Rectal smooth muscle tissue (tissue), 1 donor: ENCODE results near the gene SSR1.

ENCODE experiments used
- H3K27ac ChIP-seq: one replicate; pipeline ENCODE4 v1.7.0; 2013; ENCODE audit warnings: low read depth, low read length, inconsistent platforms
- H3K27me3 ChIP-seq: one replicate; pipeline ENCODE4 v1.7.0; 2013; ENCODE audit warnings: low read length; ENCODE audit not compliant: control insufficient read depth, insufficient read depth
- H3K36me3 ChIP-seq: one replicate; pipeline ENCODE4 v1.7.0; 2013; ENCODE audit warnings: low read length; ENCODE audit not compliant: control insufficient read depth, insufficient read depth
- H3K4me1 ChIP-seq: one replicate; pipeline ENCODE4 v1.7.0; 2013; ENCODE audit warnings: low read length; ENCODE audit not compliant: control insufficient read depth, insufficient read depth
- H3K4me3 ChIP-seq: one replicate; pipeline ENCODE4 v1.7.0; 2013; ENCODE audit warnings: low read length
- H3K9ac ChIP-seq: one replicate; pipeline ENCODE4 v1.7.0; 2013; ENCODE audit warnings: low read length

Gene SSR1

DNA sequence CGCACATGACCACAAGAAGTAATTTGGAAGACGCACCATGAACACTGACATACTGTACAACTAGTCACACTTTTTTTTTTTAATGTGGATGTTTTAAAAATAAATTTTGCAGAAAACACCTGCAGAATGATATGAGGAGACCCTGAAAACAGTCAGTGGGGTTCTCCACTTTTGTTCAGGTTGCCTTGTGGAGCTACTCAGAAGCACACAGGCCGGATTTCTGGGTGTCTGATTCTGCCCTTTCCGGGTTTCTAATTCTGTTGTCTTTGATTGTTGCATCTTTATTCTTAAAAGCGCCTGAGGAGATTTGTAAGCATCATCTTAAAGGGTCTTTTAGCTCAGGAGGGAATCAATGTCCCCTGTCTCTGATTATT, 74.5 kb downstream of the SSR1 start:
- H3K4me1 ChIP-seq = peaks cover 4% of the 10 kb centered on the region

GRCh38 chr6:7237653-7238188, 75.3 kb downstream of the SSR1 start:
- no peak overlapping the region for H3K9ac ChIP-seq
- H3K27ac ChIP-seq = no peak overlapping the region
- H3K27me3 ChIP-seq = no peaks in the 10 kb centered on the region
- no peaks in the 10 kb centered on the region for H3K4me1 ChIP-seq
- no peak overlapping the region for H3K4me3 ChIP-seq
- H3K36me3 ChIP-seq = peaks cover 10% of the 10 kb centered on the region

More for the DNA sequence above, 74.5 kb downstream of the SSR1 start:
- Histone ChIP-seq H3K9ac (no peak overlapping the region), H3K36me3 (peaks cover 10% of the 10 kb centered on the region), H3K4me3 (no peak overlapping the region), H3K27me3 (no peaks in the 10 kb centered on the region), H3K27ac (no peak overlapping the region)

DNA sequence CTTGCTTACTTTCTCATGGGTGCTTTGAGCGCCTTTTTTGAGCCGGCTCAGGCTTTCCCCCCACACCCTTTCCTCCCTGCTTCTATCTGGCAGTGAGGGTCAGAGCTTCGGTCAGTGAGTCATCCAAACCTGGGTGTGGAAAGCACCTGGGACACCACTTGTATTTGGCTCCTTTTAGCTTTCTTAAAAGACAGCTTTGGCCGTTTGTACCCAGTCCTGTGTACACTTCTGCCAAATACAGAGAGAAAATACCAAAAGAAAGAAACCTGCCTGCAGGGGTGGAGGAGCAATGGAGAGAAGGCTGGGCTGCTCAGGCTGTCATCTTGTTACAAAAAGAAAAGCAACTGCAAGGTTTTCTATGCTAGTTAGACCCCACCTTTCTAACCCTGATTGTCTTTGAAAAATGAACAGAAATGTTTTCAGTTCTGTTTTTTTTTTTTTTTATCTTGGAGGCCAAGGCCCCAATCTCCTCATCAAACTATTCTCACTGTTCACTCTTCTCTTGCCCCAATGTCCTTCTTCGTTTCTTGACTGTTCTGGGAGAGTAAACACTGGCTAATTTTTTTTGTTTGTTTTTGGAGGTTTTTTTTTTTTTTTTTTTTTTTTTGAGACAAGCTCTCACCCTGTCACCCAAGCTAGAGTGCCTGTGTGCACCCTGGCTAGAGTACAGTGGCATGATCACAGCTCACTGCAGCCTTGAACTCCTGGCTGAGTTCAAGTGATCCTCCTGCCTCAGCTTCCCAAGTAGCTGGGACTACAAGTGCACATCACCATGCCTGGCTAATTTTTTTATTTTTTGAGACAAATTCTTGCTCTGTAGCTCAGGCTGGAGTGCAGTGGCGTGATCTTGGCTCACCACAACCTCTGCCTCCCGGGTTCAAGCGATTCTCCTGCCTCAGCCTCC, 76.4 kb downstream of the SSR1 start:
- H3K9ac ChIP-seq = no peak overlapping the region
- H3K4me3 ChIP-seq = no peak overlapping the region
- peaks cover 12% of the 10 kb centered on the region for H3K36me3 ChIP-seq
- H3K4me1 ChIP-seq = no peaks in the 10 kb centered on the region
- H3K27me3 ChIP-seq = no peaks in the 10 kb centered on the region
- H3K27ac ChIP-seq = no peak overlapping the region

GRCh38 chr6:7235712-7236305, 77.2 kb downstream of the SSR1 start:
- Histone ChIP-seq H3K4me1 (no peaks in the 10 kb centered on the region), H3K27me3 (no peaks in the 10 kb centered on the region), H3K4me3 (no peak overlapping the region), H3K27ac (no peak overlapping the region), H3K9ac (no peak overlapping the region), H3K36me3 (peaks cover 19% of the 10 kb centered on the region)

DNA sequence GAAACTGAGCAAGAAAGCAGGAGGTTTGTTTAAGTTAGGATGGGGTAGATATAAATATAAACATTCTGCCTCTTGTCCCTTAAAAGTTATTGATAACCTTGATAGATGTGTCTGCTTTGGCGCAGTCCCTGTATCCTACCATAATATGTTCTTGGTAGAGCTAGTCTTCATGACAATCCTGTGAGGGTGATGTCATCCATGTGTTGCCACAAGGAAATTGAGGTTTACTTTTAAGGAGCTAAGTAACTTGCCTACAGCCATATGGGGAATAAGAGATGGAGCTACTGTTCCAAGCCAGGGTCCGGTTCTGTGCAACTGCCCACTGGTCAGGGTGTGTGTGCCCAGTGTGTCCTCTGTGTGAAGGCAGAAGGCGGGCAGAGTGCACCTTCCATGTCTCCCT, 78.5 kb downstream of the SSR1 start:
- peaks cover 20% of the 10 kb centered on the region for H3K36me3 ChIP-seq
- no peaks in the 10 kb centered on the region for H3K27me3 ChIP-seq
- no peak overlapping the region for H3K4me3 ChIP-seq
- H3K4me1 ChIP-seq = no peaks in the 10 kb centered on the region
- H3K9ac ChIP-seq = no peak overlapping the region
- no peak overlapping the region for H3K27ac ChIP-seq

- H3K4me1 ChIP-seq = no peaks in the 10 kb centered on the region
- no peak overlapping the region for H3K4me3 ChIP-seq
- no peak overlapping the region for H3K27ac ChIP-seq
- H3K9ac ChIP-seq = no peak overlapping the region
- H3K27me3 ChIP-seq = no peaks in the 10 kb centered on the region
- peaks cover 29% of the 10 kb centered on the region for H3K36me3 ChIP-seq
Measured at GRCh38 chr6:7232351-7232750, 80.6 kb downstream of the SSR1 start.

DNA sequence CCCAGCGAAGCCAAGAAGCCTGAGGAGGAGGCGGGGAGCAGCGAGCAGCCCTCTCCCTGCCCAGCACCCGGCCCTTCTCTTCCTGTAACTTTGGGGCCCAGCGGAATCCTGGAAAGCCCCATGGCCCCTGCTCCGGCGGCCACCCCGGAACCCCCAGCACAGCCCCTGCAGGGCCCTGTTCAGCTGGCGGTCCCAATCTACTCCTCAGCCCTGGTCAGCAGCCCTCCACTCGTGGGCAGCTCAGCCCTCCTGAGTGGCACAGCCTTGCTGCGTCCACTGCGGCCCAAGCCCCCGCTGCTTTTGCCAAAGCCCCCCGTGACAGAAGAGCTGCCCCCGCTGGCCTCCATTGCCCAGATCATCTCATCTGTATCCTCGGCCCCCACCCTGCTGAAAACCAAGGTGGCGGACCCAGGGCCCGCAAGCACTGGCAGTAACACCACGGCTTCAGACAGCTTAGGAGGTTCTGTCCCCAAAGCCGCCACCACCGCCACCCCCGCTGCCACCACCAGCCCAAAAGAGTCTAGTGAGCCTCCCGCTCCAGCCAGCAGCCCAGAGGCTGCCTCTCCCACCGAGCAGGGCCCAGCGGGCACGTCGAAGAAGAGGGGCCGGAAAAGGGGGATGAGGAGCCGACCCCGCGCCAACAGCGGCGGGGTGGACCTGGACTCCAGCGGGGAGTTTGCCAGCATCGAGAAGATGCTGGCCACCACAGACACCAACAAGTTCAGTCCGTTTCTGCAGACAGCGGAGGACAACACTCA, 81.9 kb downstream of the SSR1 start:
- Histone ChIP-seq H3K4me1 (no peaks in the 10 kb centered on the region), H3K36me3 (peaks cover 37% of the 10 kb centered on the region), H3K4me3 (no peak overlapping the region), H3K9ac (no peak overlapping the region), H3K27ac (no peak overlapping the region), H3K27me3 (no peaks in the 10 kb centered on the region)

DNA sequence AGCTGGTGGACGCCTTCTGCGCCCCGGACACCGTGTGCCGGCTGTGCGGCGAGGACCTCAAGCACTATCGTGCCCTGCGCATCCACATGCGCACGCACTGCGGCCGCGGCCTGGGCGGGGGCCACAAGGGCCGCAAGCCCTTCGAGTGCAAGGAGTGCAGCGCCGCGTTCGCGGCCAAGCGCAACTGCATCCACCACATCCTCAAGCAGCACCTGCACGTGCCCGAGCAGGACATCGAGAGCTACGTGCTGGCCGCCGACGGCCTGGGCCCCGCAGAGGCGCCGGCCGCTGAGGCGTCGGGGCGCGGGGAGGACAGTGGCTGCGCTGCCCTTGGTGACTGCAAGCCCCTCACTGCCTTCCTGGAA, 82.7 kb downstream of the SSR1 start:
- no peaks in the 10 kb centered on the region for H3K27me3 ChIP-seq
- no peak overlapping the region for H3K27ac ChIP-seq
- peaks cover 41% of the 10 kb centered on the region for H3K36me3 ChIP-seq
- H3K4me3 ChIP-seq = no peak overlapping the region
- H3K9ac ChIP-seq = no peak overlapping the region
- no peaks in the 10 kb centered on the region for H3K4me1 ChIP-seq

- no peak overlapping the region for H3K4me3 ChIP-seq
- H3K27me3 ChIP-seq = no peaks in the 10 kb centered on the region
- no peak overlapping the region for H3K9ac ChIP-seq
- H3K36me3 ChIP-seq = peaks cover 46% of the 10 kb centered on the region
- H3K27ac ChIP-seq = no peak overlapping the region
- H3K4me1 ChIP-seq = no peaks in the 10 kb centered on the region
Measured at GRCh38 chr6:7229376-7230326, 83.3 kb downstream of the SSR1 start.

DNA sequence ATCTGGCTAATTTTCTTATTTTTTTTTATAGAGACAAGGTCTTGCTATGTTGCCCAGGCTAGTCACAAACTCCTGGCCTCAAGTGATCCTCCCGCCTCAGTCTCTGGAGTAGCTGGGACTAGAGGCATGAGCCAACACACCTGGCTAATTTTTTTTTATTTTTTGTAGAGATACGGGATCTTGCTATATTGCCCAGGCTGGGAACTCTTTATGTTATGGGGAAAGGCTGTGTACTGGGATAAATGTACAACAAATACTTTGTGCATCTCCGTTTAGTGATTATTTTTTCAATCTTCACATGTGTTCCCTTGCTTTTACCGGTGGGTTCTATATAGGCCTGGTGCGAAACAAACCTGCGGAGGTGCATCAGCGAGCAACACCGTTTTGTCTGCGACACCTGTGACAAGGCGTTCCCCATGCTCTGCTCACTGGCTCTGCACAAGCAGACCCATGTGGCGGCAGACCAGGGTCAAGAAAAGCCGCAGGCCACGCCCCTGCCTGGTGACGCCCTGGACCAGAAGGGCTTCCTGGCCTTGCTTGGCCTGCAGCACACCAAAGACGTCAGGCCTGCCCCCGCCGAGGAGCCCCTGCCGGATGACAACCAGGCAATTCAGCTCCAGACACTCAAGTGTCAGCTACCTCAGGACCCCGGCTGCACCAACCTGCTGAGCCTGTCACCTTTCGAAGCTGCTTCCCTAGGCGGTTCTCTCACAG, 84.2 kb downstream of the SSR1 start:
- Histone ChIP-seq H3K27ac (no peak overlapping the region), H3K27me3 (no peaks in the 10 kb centered on the region), H3K36me3 (peaks cover 48% of the 10 kb centered on the region), H3K4me3 (no peak overlapping the region), H3K9ac (no peak overlapping the region), H3K4me1 (no peaks in the 10 kb centered on the region)

- Histone ChIP-seq H3K27ac (no peak overlapping the region), H3K4me3 (no peak overlapping the region), H3K27me3 (no peaks in the 10 kb centered on the region), H3K4me1 (peaks cover 3% of the 10 kb centered on the region), H3K9ac (no peak overlapping the region), H3K36me3 (peaks cover 35% of the 10 kb centered on the region)
Measured at GRCh38 chr6:7224731-7225130, 88.3 kb downstream of the SSR1 start.
